OCI-LY7 (cell line): ENCODE results near the gene JDP2. TPM values are rescaled to one million over a fixed set of nuclear protein-coding genes. Genes with fewer than 3 reads are reported as not detected.

Experiments used
- BruUV-seq: library from RNA; stranded (reverse); fragments of 400-500 nt; replicated peaks from 2 replicates; lab custom pipeline; 2021; lab: Mats Ljungman, UMichigan
- CTCF ChIA-PET: fragments of 300-600 bp; sonication (Branson Sonifier 250); formaldehyde crosslinking; loops from one replicate; lab custom pipeline; 2022; ENCODE audit warnings: antibody characterized with exemption; ENCODE audit not compliant: unreplicated experiment; lab: Charles Lee
- POLR2A ChIA-PET: fragments of 300-600 bp; sonication (Branson Sonifier 250); formaldehyde crosslinking; loops from one replicate; lab custom pipeline; 2022; ENCODE audit warnings: antibody characterized with exemption; lab: Charles Lee
- DNase-seq: peaks from one replicate; pipeline ENCODE4 v3.0.0-alpha.2; 2015; ENCODE audit warnings: low spot score
- H2AFZ ChIP-seq: fragments of 200-600 bp; sonication (generic), shearing (Covaris generic); 2 replicates; pipeline ENCODE4 v1.6.1; 2014; ENCODE audit warnings: mild to moderate bottlenecking, antibody characterized with exemption, low read length, moderate library complexity
- H3K27ac ChIP-seq: fragments of 200-600 bp; sonication (generic); 2 replicates; pipeline ENCODE4 v1.5.1; 2014; ENCODE audit warnings: mixed run types, low read depth, mild to moderate bottlenecking, moderate library complexity, low read length, inconsistent platforms; ENCODE audit not compliant: poor library complexity, severe bottlenecking
- H3K36me3 ChIP-seq: fragments of 200-600 bp; sonication (generic); 2 replicates; pipeline ENCODE4 v1.6.1; 2014; ENCODE audit warnings: mild to moderate bottlenecking, antibody characterized with exemption, low read length, moderate library complexity, mixed read lengths; ENCODE audit not compliant: insufficient read depth
- H3K4me1 ChIP-seq: fragments of 200-600 bp; sonication (generic); 2 replicates; pipeline ENCODE4 v1.5.1; 2014; ENCODE audit warnings: mild to moderate bottlenecking, low read length; ENCODE audit not compliant: insufficient read depth, poor library complexity, severe bottlenecking
- H3K4me2 ChIP-seq: fragments of 200-600 bp; sonication (generic); 2 replicates; pipeline ENCODE4 v1.6.1; 2014; ENCODE audit warnings: mild to moderate bottlenecking, low read length
- H3K4me3 ChIP-seq: fragments of 200-600 bp; sonication (generic); 2 replicates; pipeline ENCODE4 v1.5.1; 2014; ENCODE audit warnings: mild to moderate bottlenecking, low read depth, low read length; ENCODE audit not compliant: poor library complexity, severe bottlenecking
- H3K79me2 ChIP-seq: fragments of 200-600 bp; sonication (generic); 2 replicates; pipeline ENCODE4 v1.6.1; 2016; ENCODE audit warnings: low read depth, mild to moderate bottlenecking, low read length, moderate library complexity, mixed read lengths; ENCODE audit not compliant: insufficient read depth
- H3K9me2 ChIP-seq: fragments of 200-600 bp; sonication (generic); 2 replicates; pipeline ENCODE4 v1.6.1; 2016; ENCODE audit warnings: mild to moderate bottlenecking, low read length, mixed read lengths; ENCODE audit not compliant: insufficient read depth
- H3K9me3 ChIP-seq: fragments of 200-600 bp; sonication (generic); 2 replicates; pipeline ENCODE4 v1.6.1; 2014; ENCODE audit warnings: mild to moderate bottlenecking, mixed run types, low read length, mixed read lengths
- H4K20me1 ChIP-seq: fragments of 200-600 bp; sonication (generic); 2 replicates; pipeline ENCODE4 v1.6.1; 2014; ENCODE audit warnings: mild to moderate bottlenecking, antibody characterized with exemption, low read length, moderate library complexity, mixed read lengths; ENCODE audit not compliant: insufficient read depth
- EZH2phosphoT487 ChIP-seq: fragments of 200-600 bp; sonication (generic); IDR thresholded peaks from 2 replicates; pipeline ENCODE4 v1.6.1; 2018; ENCODE audit warnings: low read depth, borderline replicate concordance, mild to moderate bottlenecking, mixed run types, antibody characterized with exemption, low read length, moderate library complexity, mixed read lengths
- intact Hi-C: fragments of 100-400 bp; cut with micrococcal nuclease; formaldehyde crosslinking; loops from one replicate; pipeline ENCODE4 v1.10.0; 2022; ENCODE audit not compliant: unreplicated experiment
- total RNA-seq, 2 experiments: library from RNA; depleted of rRNA in 1 of 2; stranded (reverse); fragments of >200 nt in 1 of 2; shearing (Covaris generic) in 1 of 2; gene quantifications; 2 replicates each; pipeline ENCODE4 v1.2.3, GENCODE V29; 2014 to 2022
- TF ChIP-seq, protein P1 (sequence below): fragments of 200-600 bp; sonication (generic); conservative IDR thresholded peaks from 2 replicates; pipeline ENCODE4 v1.5.1; 2014; ENCODE audit warnings: mild to moderate bottlenecking, antibody characterized with exemption, low read length, moderate library complexity, mixed read lengths

JDP2 gene
- total RNA-seq, 2 experiments from 2014 or later, result 45.7 to 62.7 TPM

- Histone ChIP-seq H4K20me1 (no peaks in the 10 kb centered on the region), H3K4me1 (peaks cover 37% of the 10 kb centered on the region), H3K27ac (peak overlapping the region; percentile 81), H2AFZ (no peak overlapping the region), H3K79me2 (no peaks in the 10 kb centered on the region), H3K9me2 (no peaks in the 10 kb centered on the region), H3K9me3 (0 out of 2 replicates have a peak, but pooled peaks cover 9% of the 10 kb centered on the region), H3K4me2 (peak overlapping the region; percentile 58), H3K36me3 (peaks cover 8% of the 10 kb centered on the region; the same call in 1 of the 2 replicates), H3K4me3 (peak overlapping the region; percentile 18)
- intact Hi-C loops, result loop anchor here (2.0 kb wide), 1 partner anchor 60 kb away; no protein-coding TSS in a partner anchor
- TF ChIP-seq, protein P1, sequence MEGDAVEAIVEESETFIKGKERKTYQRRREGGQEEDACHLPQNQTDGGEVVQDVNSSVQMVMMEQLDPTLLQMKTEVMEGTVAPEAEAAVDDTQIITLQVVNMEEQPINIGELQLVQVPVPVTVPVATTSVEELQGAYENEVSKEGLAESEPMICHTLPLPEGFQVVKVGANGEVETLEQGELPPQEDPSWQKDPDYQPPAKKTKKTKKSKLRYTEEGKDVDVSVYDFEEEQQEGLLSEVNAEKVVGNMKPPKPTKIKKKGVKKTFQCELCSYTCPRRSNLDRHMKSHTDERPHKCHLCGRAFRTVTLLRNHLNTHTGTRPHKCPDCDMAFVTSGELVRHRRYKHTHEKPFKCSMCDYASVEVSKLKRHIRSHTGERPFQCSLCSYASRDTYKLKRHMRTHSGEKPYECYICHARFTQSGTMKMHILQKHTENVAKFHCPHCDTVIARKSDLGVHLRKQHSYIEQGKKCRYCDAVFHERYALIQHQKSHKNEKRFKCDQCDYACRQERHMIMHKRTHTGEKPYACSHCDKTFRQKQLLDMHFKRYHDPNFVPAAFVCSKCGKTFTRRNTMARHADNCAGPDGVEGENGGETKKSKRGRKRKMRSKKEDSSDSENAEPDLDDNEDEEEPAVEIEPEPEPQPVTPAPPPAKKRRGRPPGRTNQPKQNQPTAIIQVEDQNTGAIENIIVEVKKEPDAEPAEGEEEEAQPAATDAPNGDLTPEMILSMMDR, result no peak
- TF ChIP-seq EZH2phosphoT487, result no peak
- POLR2A ChIA-PET, result interaction anchor here (0.6 to 2.5 kb wide), 7 partner anchors 16 to 394 kb away, joined by 3 to 12 read pairs (median 6); no protein-coding TSS in a partner anchor
- DNase-seq, result no peak
- no TSS peak for BruUV-seq
- CTCF ChIA-PET, result interaction anchor here (0.5 kb wide), 1 partner anchor 418 kb away, joined by 3 read pairs; no protein-coding TSS in a partner anchor
These were observed 58.5 kb downstream of the JDP2 start for GRCh38 chr14:75486318-75486717.

- Histone ChIP-seq H3K4me3 (peak overlapping the region; percentile 18), H3K36me3 (peaks cover 8% of the 10 kb centered on the region; the same call in 1 of the 2 replicates), H3K4me1 (peaks cover 37% of the 10 kb centered on the region), H3K9me3 (0 out of 2 replicates have a peak, but pooled peaks cover 9% of the 10 kb centered on the region), H3K9me2 (no peaks in the 10 kb centered on the region), H3K79me2 (no peaks in the 10 kb centered on the region), H4K20me1 (no peaks in the 10 kb centered on the region), H3K27ac (peak overlapping the region; percentile 81), H3K4me2 (peak overlapping the region; percentile 58), H2AFZ (peak overlapping the region; percentile 44; the same call in 1 of the 2 replicates)
- CTCF ChIA-PET, result interaction anchor here (0.5 to 2.1 kb wide), 6 partner anchors 33 to 401 kb away, joined by 3 to 9 read pairs (median 4); no protein-coding TSS in a partner anchor
- TF ChIP-seq EZH2phosphoT487, result no peak
- TF ChIP-seq, protein P1, result no peak
- BruUV-seq, result no TSS peak
- peak; percentile 91 for DNase-seq
- intact Hi-C loops, result loop anchor here (1.0 to 2.0 kb wide), 3 partner anchors 17 to 60 kb away; no protein-coding TSS in a partner anchor
- POLR2A ChIA-PET, result interaction anchor here (0.6 to 2.5 kb wide), 11 partner anchors 17 to 545 kb away, joined by 3 to 12 read pairs (median 5); no protein-coding TSS in a partner anchor
These were observed 59.4 kb downstream of the JDP2 start for GRCh38 chr14:75487155-75487671.
